ENCODE measurements around the gene PRKD1.

The PRKD1 gene

DNA sequence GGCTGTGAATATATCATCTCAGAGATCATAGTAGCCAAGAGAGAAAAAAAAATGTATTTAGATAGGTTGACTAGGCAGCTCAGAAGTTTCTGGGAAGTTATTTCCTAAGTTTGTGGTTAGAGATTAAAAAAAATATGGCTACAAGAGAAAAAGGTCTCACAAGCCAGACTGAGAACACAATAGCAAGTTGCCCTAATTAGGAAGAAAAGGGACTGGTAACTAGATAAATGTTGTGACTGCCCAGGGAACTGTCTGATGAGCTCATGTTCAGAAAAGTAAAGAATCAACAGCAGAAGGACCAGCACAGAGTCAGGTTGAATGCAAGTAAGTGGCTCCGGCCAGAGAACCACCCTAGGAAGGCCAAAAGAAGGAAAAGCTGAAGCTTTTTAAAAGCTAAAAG lies 256.6 kb downstream of the PRKD1 start:
- no peak for DNase-seq (ENCODE audit: low spot score)

- DNase-seq (ENCODE audit: low spot score): no peak
Observed at GRCh38 chr14:29668201-29668600, 259.4 kb downstream of the PRKD1 start.

GRCh38 chr14:29664515-29664914 lies 263.1 kb downstream of the PRKD1 start:
- no peak for DNase-seq (ENCODE audit: low spot score)

GRCh38 chr14:29663281-29663801 lies 264.3 kb downstream of the PRKD1 start:
- no peak for DNase-seq (ENCODE audit: low spot score)

DNA sequence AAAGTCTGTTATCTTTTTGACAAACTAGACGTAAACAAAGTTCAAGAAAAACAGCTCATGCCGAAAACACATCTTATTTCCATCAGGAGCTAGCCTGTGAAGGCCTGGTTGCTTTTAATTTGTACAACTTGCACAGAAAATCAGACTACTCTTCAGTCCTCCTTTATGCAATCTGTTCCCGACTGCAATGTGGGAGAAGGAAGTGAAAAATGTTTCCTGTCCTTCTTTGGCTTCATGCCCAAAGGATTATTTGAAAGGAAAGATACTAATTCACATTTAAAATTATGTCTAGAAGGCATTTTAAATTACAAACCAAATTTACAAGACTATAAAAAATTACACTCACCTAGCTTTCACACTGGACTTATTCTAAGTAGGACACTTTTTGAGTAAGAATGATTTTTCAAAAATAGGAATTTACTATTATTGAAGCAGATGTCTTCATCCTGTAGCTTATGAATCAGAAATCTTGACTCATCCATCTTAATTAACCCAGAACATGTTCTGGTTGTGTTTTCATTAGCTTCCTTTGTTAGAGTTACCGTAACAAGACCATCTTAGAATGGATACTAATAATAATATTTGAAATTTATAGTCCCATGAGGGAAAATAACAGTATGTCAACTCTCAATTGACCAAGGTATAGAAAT lies 272.6 kb downstream of the PRKD1 start:
- DNase-seq (ENCODE audit: low spot score): peak; percentile 4

- no peak for DNase-seq (ENCODE audit: low spot score)
Observed at GRCh38 chr14:29653303-29653702, 274.3 kb downstream of the PRKD1 start.

- no peak for DNase-seq (ENCODE audit: low spot score)
Observed at GRCh38 chr14:29652571-29652970, 275.1 kb downstream of the PRKD1 start.

GRCh38 chr14:29650554-29651269 lies 276.9 kb downstream of the PRKD1 start:
- DNase-seq (ENCODE audit: low spot score): no peak

DNA sequence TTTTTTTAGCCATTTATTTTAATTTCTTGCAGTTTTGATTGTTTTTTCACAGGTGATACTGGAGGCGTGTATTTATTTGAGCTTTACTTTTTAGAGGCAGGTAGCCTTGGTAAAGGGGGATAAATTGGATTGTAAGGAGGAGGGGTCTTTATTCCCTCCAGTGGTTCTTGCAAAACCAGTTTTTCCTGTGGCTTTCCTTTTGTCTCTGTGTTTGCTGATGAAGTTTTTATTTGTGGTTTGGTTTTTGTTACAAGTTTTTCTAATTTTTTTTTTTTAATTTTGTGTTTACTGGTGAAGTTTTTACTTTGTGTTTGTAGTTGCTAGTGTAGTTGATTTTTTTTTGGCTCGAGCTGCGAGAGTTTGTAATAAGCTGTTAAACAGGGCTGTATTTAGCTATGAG lies 278.5 kb downstream of the PRKD1 start:
- DNase-seq (ENCODE audit: low spot score): no peak

GRCh38 chr14:29648045-29648444 lies 279.6 kb downstream of the PRKD1 start:
- DNase-seq (ENCODE audit: low spot score): no peak

DNA sequence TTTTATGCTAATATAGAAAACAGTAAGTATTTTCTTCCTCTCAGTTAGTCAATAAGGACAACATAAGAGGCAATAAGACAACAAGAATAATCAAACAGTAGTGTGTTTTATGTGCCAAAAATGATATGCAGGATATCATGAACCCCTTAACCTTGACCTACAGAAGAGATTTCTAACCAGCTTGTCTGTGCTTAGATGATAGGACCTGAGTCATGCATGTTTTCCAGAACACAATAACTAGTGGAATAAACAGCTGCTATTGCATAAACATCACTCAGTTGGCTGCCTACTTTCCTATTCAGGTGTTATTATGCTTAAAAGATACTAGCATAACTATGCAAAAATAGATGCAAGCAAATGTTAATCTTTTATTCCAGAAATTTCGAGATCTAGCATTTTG lies 282.5 kb downstream of the PRKD1 start:
- DNase-seq (ENCODE audit: low spot score): no peak

- no peak for DNase-seq (ENCODE audit: low spot score)
Observed at GRCh38 chr14:29643433-29644211, 284.0 kb downstream of the PRKD1 start.

DNA sequence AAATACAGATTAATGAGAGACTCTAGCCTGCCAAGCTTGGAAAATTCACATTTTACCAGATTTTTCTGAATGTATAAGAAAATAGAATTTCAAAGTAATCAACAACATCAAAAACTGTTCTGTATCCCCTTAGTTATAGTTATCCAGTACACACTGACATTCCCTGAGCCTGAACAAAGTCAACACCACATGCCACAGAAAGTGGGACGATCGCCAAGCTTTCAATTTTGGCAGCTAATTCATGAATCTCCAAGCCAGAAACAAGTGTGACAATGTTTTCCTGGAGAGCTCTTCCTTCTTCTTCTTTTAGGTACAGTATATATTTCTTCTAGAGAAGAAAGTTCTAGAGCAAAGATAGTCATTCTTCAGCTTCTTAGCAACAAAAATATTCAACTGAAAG lies 290.2 kb downstream of the PRKD1 start:
- peak; percentile 20 for DNase-seq (ENCODE audit: low spot score)

DNA sequence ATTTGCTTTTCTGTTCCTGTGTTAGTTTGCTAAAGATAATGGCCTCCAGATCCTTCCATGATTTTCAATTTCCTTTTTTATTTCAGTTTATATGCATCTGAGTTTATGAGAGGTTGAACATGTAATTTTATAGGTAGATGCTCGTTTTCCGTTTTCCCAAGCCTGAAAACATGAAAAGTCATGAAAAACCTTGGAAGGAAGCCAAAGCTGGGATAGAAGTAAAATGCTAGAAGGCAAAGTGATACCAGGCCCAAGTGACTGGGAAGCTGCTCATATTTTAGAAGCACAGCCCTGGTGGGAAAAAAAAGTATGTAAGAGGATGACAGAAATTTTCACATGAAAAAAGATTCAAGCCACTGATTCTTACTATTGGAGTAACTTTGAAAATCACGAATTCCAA lies 290.8 kb downstream of the PRKD1 start:
- no peak for DNase-seq (ENCODE audit: low spot score)

GRCh38 chr14:29630566-29631160 lies 297.0 kb downstream of the PRKD1 start:
- DNase-seq (ENCODE audit: low spot score): no peak

- no peak for DNase-seq (ENCODE audit: low spot score)
Observed at GRCh38 chr14:29629839-29630238, 297.8 kb downstream of the PRKD1 start.

DNA sequence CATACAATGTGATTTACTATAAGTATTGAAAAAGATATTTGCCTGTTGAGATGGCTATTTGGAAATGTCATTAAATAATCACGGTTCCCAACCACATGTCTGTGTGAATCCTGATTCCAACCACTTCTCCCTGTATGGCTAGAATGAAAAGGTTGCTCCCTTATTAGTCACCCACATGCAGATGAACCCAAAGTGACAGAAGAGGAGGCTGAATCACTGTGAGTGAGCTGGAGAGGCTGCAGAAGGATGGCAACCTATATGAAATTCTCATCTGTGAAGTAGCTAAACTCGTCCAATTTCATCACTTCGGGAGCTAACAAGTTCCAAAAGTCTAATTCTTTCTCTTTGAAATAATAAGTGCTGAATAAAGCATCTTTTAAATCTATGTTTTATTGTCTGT lies 300.5 kb downstream of the PRKD1 start:
- DNase-seq (ENCODE audit: low spot score): no peak

DNA sequence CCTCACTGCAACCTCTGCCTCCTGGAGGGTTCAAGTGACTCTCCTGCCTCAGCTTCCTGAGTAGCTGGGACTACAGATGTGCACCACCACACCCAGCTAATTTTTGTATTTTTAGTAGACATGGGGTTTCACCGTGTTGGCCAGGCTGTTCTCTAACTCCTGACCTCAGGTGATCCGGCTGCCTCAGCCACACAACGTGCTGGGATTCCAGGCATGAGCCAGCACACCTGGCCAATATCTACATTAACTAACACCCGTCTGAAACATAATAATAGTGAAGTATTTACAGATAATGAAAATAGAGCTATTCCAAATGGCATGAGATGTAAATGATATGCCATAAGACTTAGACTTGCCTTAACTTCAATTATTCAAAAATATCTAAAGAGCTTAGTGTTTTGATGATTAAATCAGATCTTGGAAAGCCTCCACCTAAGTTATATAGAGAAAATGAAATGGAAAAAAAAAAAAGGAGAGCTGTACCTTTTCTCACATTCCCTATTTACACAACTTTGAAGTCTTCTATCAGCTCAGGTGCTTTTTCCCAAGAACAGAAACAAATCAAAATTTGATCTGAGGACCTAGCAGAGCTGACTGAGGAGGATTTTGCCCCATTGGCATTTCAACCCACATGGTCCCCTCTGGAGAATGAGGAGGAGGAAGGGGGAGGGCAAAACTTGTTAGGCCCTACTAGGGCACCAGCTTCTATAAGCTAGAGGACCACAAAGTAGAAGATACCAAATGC lies 309.2 kb downstream of the PRKD1 start:
- DNase-seq (ENCODE audit: low spot score): no peak

GRCh38 chr14:29616922-29617321 lies 310.7 kb downstream of the PRKD1 start:
- no peak for DNase-seq (ENCODE audit: low spot score)

DNA sequence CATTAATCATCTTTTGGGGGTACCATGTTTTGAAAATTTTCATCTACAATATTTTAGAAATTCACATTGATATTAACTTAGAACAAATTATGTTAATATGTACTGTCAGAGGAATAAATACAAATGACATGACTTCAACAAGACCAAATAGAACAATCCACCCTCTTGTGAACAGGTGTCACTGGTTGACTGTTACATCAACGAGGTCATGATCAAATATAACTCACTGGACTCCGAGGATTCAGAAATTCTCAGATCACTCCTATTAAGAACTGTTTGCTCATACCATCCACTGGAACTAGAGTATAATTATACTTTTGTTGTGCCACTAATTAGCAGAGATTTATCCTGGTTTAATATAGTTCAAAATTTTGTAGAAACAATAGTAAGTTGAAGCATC lies 318.8 kb downstream of the PRKD1 start:
- DNase-seq (ENCODE audit: low spot score): no peak

DNA sequence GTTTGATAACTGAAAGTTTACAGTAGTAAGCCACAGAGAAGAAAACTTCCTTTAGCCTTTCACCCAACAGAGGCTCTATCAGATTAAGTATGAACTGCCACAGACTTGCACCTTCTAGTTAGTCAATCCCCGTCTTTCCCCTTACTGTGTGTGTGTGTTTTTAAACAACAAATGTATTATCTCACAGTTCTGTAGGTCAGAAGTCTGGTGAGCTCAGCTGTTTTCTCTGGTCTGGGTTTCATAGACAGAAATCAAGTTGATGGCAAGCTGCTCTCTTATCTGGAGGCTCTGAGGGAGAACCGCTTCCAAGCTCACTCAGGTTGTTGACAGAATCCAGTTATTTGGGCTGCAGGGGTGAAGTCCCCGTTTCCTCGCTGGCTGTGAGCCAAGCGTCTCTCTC lies 320.5 kb downstream of the PRKD1 start:
- no peak for DNase-seq (ENCODE audit: low spot score)

- no peak for DNase-seq (ENCODE audit: low spot score)
Observed at GRCh38 chr14:29603696-29604095, 324.0 kb downstream of the PRKD1 start.

All from hepatic stellate cell (primary cell).